Measurements from ENCODE around the gene JARID2. TPM values are rescaled to one million over a fixed set of nuclear protein-coding genes. Genes with fewer than 3 reads are reported as not detected.

Gene JARID2
- total and polyA plus RNA-seq, 2 of the 8 experiments (the other 6 are each of a cell fraction or from before 2014, with no cell fraction given) = 60.1 to 239 TPM

- TF ChIP-seq EZH2 (IDR thresholded peaks at IDR 0.05; ENCODE audit: low read depth, low read length, severe bottlenecking) (no peak), CREB1 (IDR thresholded peaks at IDR 0.05) (no peak), BCL11A (IDR thresholded peaks at IDR 0.05; ENCODE audit: low read depth in 2 of 2, low read length in 2 of 2) (no peak)
- Histone ChIP-seq H3K23ac (ENCODE audit: insufficient read length) (no peak overlapping the region), H3K4me2 (ENCODE audit: insufficient read depth in 1 of 2, low read depth in 2 of 2, low read length in 2 of 2) (no peak overlapping the region), H3K27ac (ENCODE audit: low read depth, low read length) (no peak overlapping the region), H3K4me1 (replicated peaks in 1 of 4; ENCODE audit: control insufficient read depth in 3 of 4, insufficient read depth in 4 of 4, low read length in 3 of 4) (peaks cover 0 to 11% (median 5%) of the 10 kb centered on the region in 4 experiments; a peak in 5 of 7 replicates), H3K9me3 (ENCODE audit: insufficient read depth in 2 of 2, low read depth in 1 of 2, low read length in 1 of 2) (no peaks in the 10 kb centered on the region), H3K79me1 (ENCODE audit: low read depth, low read length) (peaks cover 22% of the 10 kb centered on the region), H2BK120ac (replicated peaks; ENCODE audit: low read depth, low read length) (no peak overlapping the region), H2BK15ac (ENCODE audit: low read length) (no peak overlapping the region), H4K91ac (replicated peaks; ENCODE audit: insufficient read length, low read length) (no peak overlapping the region), H3K9ac (replicated peaks in 1 of 4; ENCODE audit: extremely low read depth in 1 of 4, low read depth in 3 of 4, low read length in 3 of 4) (no peak overlapping the region), H3K14ac (ENCODE audit: insufficient read length) (no peak overlapping the region), H4K5ac (ENCODE audit: insufficient read length, low read depth, low read length) (no peak overlapping the region), H3K4ac (replicated peaks; ENCODE audit: insufficient read length, low read depth, low read length) (no peak overlapping the region), H2BK20ac (ENCODE audit: low read length) (no peak overlapping the region), H4K8ac (ENCODE audit: extremely low read depth, insufficient read depth, low read length) (no peak overlapping the region), H2AFZ (ENCODE audit: low read length) (no peak overlapping the region), H3K23me2 (ENCODE audit: low read depth, low read length) (no peaks in the 10 kb centered on the region), H2AK5ac (ENCODE audit: low read depth, low read length) (no peak overlapping the region), H3K36me3 (ENCODE audit: control insufficient read depth in 2 of 4, insufficient read depth in 4 of 4, low read length in 3 of 4) (peaks cover 11 to 60% (median 28%) of the 10 kb centered on the region in 4 experiments), H3K4me3 (ENCODE audit: extremely low read depth in 1 of 4, insufficient read depth in 2 of 4, low read depth in 3 of 4, low read length in 4 of 4) (no peak overlapping the region), H3K18ac (ENCODE audit: extremely low read depth, low read length) (no peak overlapping the region), H4K20me1 (replicated peaks in 1 of 2; ENCODE audit: control insufficient read depth in 1 of 2, insufficient read depth in 2 of 2, low read length in 2 of 2) (peaks cover 25 to 36% of the 10 kb centered on the region in 2 experiments), H3K27me3 (replicated peaks in 1 of 4; ENCODE audit: control insufficient read depth in 3 of 4, extremely low read depth in 1 of 4, insufficient read depth in 3 of 4, low read length in 3 of 4) (no peaks in the 10 kb centered on the region), H3K79me2 (ENCODE audit: control insufficient read depth in 1 of 2, insufficient read depth in 2 of 2, low read length in 2 of 2) (peaks cover 22 to 97% of the 10 kb centered on the region in 2 experiments; a peak in 3 of 4 replicates), H2BK12ac (ENCODE audit: low read depth, low read length) (no peak overlapping the region), H2BK5ac (ENCODE audit: low read depth, low read length) (no peak overlapping the region), H3K56ac (replicated peaks; ENCODE audit: insufficient read length, low read depth, low read length) (no peak overlapping the region)
- FAIRE-seq (no peak), DNase-seq (ENCODE audit: low read depth in 1 of 2, low spot score in 2 of 2) (no peak)
- ChIA-PET CTCF (ENCODE audit: partially characterized antibody) (interaction anchor here (1.2 to 2.5 kb wide), 2 partner anchors 10 kb away, joined by 3 to 17 read pairs; no protein-coding TSS in a partner anchor), POLR2A (ENCODE audit: partially characterized antibody) (no interaction called here)
- WGBS, 2 experiments (ENCODE audit: extremely low coverage in 1 of 2, insufficient coverage in 1 of 2, insufficient read length in 1 of 2, insufficient replicate concordance in 2 of 2, low coverage in 1 of 2, low lambda C conversion rate in 2 of 2, missing lambda C conversion rate in 1 of 2) = 89% methylated on average over 6 of the region's 6 CpGs; no CpG with 5 or more reads in 1 of the 2 experiments
These were observed 227.9 kb downstream of the JARID2 start for GRCh38 chr6:15473741-15474161.
